H1 (cell line): Measurements from ENCODE around the gene CKAP2L. TPM values are rescaled to one million over a fixed set of nuclear protein-coding genes. Genes with fewer than 3 reads are reported as not detected.

Source experiments
- CTCF ChIA-PET: fragments of 300-600 bp; sonication (Branson Sonifier 250); formaldehyde crosslinking; loops from one replicate; lab custom pipeline; 2021; ENCODE audit not compliant: partially characterized antibody; lab: Charles Lee
- POLR2A ChIA-PET: fragments of 300-600 bp; sonication (Branson Sonifier 250); formaldehyde crosslinking; loops from one replicate; lab custom pipeline; 2021; ENCODE audit warnings: inconsistent platforms; ENCODE audit not compliant: partially characterized antibody; lab: Charles Lee
- DNase-seq, 2 experiments: peaks; one replicate each; pipeline versions ENCODE4 v3.0.0 to v3.0.0-alpha.2; 2010 to 2022; ENCODE audit warnings: low spot score in 2 of 2, low read depth in 1 of 2, mixed read lengths in 1 of 2
- FAIRE-seq: peaks from 2 replicates; lab custom pipeline; 2011; peaks lifted over from hg19 to GRCh38; lab: Jason Lieb, UNC
- H2AFZ ChIP-seq: 2 replicates; pipeline ENCODE4 v1.8.1; 2012; ENCODE audit warnings: low read length, inconsistent platforms
- H2AK5ac ChIP-seq: 2 replicates; pipeline ENCODE4 v1.6.1; 2013; ENCODE audit warnings: low read depth, low read length
- H2BK120ac ChIP-seq: replicated peaks from 2 replicates; pipeline ENCODE3; 2013; ENCODE audit warnings: low read depth, low read length, inconsistent platforms
- H2BK12ac ChIP-seq: 2 replicates; pipeline ENCODE4 v1.6.1; 2013; ENCODE audit warnings: low read depth, low read length
- H2BK15ac ChIP-seq: 2 replicates; pipeline ENCODE4 v1.6.1; 2013; ENCODE audit warnings: low read length
- H2BK20ac ChIP-seq: 2 replicates; pipeline ENCODE4 v1.6.1; 2013; ENCODE audit warnings: low read length
- H2BK5ac ChIP-seq: 2 replicates; pipeline ENCODE4 v1.6.1; 2013; ENCODE audit warnings: low read depth, low read length
- H3K14ac ChIP-seq: 2 replicates; pipeline ENCODE4 v1.6.1; 2013; ENCODE audit warnings: inconsistent platforms; ENCODE audit not compliant: insufficient read length
- H3K18ac ChIP-seq: 2 replicates; pipeline ENCODE4 v1.6.1; 2013; ENCODE audit warnings: low read length; ENCODE audit errors: extremely low read depth
- H3K23ac ChIP-seq: 2 replicates; pipeline ENCODE4 v1.6.1; 2013; ENCODE audit warnings: inconsistent platforms; ENCODE audit not compliant: insufficient read length
- H3K23me2 ChIP-seq: 2 replicates; pipeline ENCODE4 v1.6.1; 2013; ENCODE audit warnings: low read depth, low read length
- H3K27ac ChIP-seq: 2 replicates; pipeline ENCODE4 v1.6.1; 2011; ENCODE audit warnings: low read depth, low read length, inconsistent platforms
- H3K27me3 ChIP-seq, 4 experiments: replicated peaks in 1 of 4; 1 replicate in 1 of 4; 2 replicates in 3 of 4; pipeline versions ENCODE4 v1.6.1 to v1.8.1; 2011 to 2013; ENCODE audit warnings: low read length in 3 of 4, mild to moderate bottlenecking in 3 of 4, inconsistent platforms in 2 of 4, mixed read lengths in 2 of 4, moderate library complexity in 1 of 4; ENCODE audit not compliant: control insufficient read depth in 3 of 4, insufficient read depth in 3 of 4; ENCODE audit errors: extremely low read depth in 1 of 4
- H3K36me3 ChIP-seq, 4 experiments: 2 replicates each; pipeline versions ENCODE4 v1.6.1 to v1.8.1; 2011 to 2013; ENCODE audit warnings: mild to moderate bottlenecking in 4 of 4, low read length in 3 of 4, moderate library complexity in 2 of 4, control low read depth in 1 of 4, inconsistent platforms in 1 of 4; ENCODE audit not compliant: insufficient read depth in 4 of 4, control insufficient read depth in 2 of 4
- H3K4ac ChIP-seq: replicated peaks from 2 replicates; pipeline ENCODE3; 2013; ENCODE audit warnings: low read length, low read depth, mixed read lengths, inconsistent platforms; ENCODE audit not compliant: insufficient read length
- H3K4me1 ChIP-seq, 4 experiments: replicated peaks in 1 of 4; 1 replicate in 1 of 4; 2 replicates in 3 of 4; pipeline versions ENCODE4 v1.6.1 to v1.8.1; 2011 to 2013; ENCODE audit warnings: low read length in 3 of 4, inconsistent platforms in 2 of 4, mixed read lengths in 1 of 4; ENCODE audit not compliant: insufficient read depth in 4 of 4, control insufficient read depth in 3 of 4
- H3K4me2 ChIP-seq, 2 experiments: 2 replicates each; pipeline versions ENCODE4 v1.6.1 to v1.8.1; 2011 to 2013; ENCODE audit warnings: low read depth in 2 of 2, low read length in 2 of 2, control low read depth in 1 of 2, inconsistent platforms in 1 of 2, mild to moderate bottlenecking in 1 of 2; ENCODE audit not compliant: insufficient read depth in 1 of 2
- H3K4me3 ChIP-seq, 4 experiments: fragments of 200-600, 300-600 bp in 1 of 4; sonication (generic), shearing (Covaris generic), sonication (Bioruptor Twin) in 1 of 4; 2 replicates each; pipeline versions ENCODE4 v1.5.1 to v1.8.1; 2011 to 2016; ENCODE audit warnings: low read length in 4 of 4, low read depth in 3 of 4, control low read depth in 2 of 4, inconsistent platforms in 2 of 4, mild to moderate bottlenecking in 2 of 4, mixed read lengths in 1 of 4, moderate library complexity in 1 of 4; ENCODE audit not compliant: insufficient read depth in 2 of 4; ENCODE audit errors: extremely low read depth in 1 of 4
- H3K56ac ChIP-seq: replicated peaks from 2 replicates; pipeline ENCODE3; 2013; ENCODE audit warnings: low read depth, mild to moderate bottlenecking, mixed read lengths, low read length, inconsistent platforms; ENCODE audit not compliant: insufficient read length
- H3K79me1 ChIP-seq: 2 replicates; pipeline ENCODE4 v1.6.1; 2013; ENCODE audit warnings: low read depth, low read length, control low read depth
- H3K79me2 ChIP-seq, 2 experiments: 2 replicates each; pipeline versions ENCODE4 v1.6.1 to v1.8.1; 2012 to 2013; ENCODE audit warnings: low read length in 2 of 2, mild to moderate bottlenecking in 2 of 2, inconsistent platforms in 1 of 2; ENCODE audit not compliant: insufficient read depth in 2 of 2, control insufficient read depth in 1 of 2
- H3K9ac ChIP-seq, 4 experiments: replicated peaks in 1 of 4; 1 replicate in 1 of 4; 2 replicates in 3 of 4; pipeline versions ENCODE4 v1.6.1 to v1.8.1; 2011 to 2013; ENCODE audit warnings: low read depth in 3 of 4, low read length in 3 of 4, control low read depth in 2 of 4, mild to moderate bottlenecking in 2 of 4, moderate library complexity in 2 of 4, inconsistent platforms in 1 of 4; ENCODE audit errors: extremely low read depth in 1 of 4
- H3K9me3 ChIP-seq, 2 experiments: 2 replicates each; pipeline versions ENCODE4 v1.6.1 to v1.8.1; 2012 to 2013; ENCODE audit warnings: mild to moderate bottlenecking in 2 of 2, moderate library complexity in 2 of 2, control low read depth in 1 of 2, inconsistent platforms in 1 of 2, low read depth in 1 of 2, low read length in 1 of 2, mixed read lengths in 1 of 2; ENCODE audit not compliant: insufficient read depth in 2 of 2
- H4K20me1 ChIP-seq, 2 experiments: replicated peaks in 1 of 2; 2 replicates each; pipeline versions ENCODE3 to v1.8.1; 2011 to 2013; ENCODE audit warnings: inconsistent platforms in 2 of 2, low read length in 2 of 2, mild to moderate bottlenecking in 1 of 2; ENCODE audit not compliant: insufficient read depth in 2 of 2, control insufficient read depth in 1 of 2
- H4K5ac ChIP-seq: 2 replicates; pipeline ENCODE4 v1.6.1; 2013; ENCODE audit warnings: low read length, low read depth, mixed read lengths, inconsistent platforms; ENCODE audit not compliant: insufficient read length
- H4K8ac ChIP-seq: 2 replicates; pipeline ENCODE4 v1.8.0; 2013; ENCODE audit warnings: mild to moderate bottlenecking, moderate library complexity, low read length, inconsistent platforms; ENCODE audit not compliant: insufficient read depth; ENCODE audit errors: extremely low read depth
- H4K91ac ChIP-seq: replicated peaks from 2 replicates; pipeline ENCODE3; 2013; ENCODE audit warnings: low read length, mixed read lengths, inconsistent platforms; ENCODE audit not compliant: insufficient read length
- BRCA1 ChIP-seq: IDR thresholded peaks from 2 replicates; pipeline ENCODE4 v1.6.1; 2012; ENCODE audit warnings: low read depth, low read length, improper control_type of control experiment
- CEBPB ChIP-seq: IDR thresholded peaks from 2 replicates; pipeline ENCODE4 v1.6.1; 2012; ENCODE audit warnings: low read depth, low read length
- SIRT6 ChIP-seq: IDR thresholded peaks from one replicate; pipeline ENCODE4 v1.7.1; 2012; ENCODE audit warnings: low read length, inconsistent platforms
- WGBS, 2 experiments: shearing (Covaris generic) in 1 of 2; methylation state at CpG; one replicate each; pipeline versions ENCODE4 v1.1.6 to v1.1.7; 2013 to 2015; ENCODE audit warnings: low lambda C conversion rate in 2 of 2, mixed read lengths in 2 of 2, inconsistent platforms in 1 of 2, low coverage in 1 of 2, missing lambda C conversion rate in 1 of 2; ENCODE audit not compliant: insufficient replicate concordance in 2 of 2, insufficient coverage in 1 of 2, insufficient read length in 1 of 2; ENCODE audit errors: extremely low coverage in 1 of 2, missing lambda C conversion rate in 1 of 2; 5-methylcytosine and 5-hydroxymethylcytosine counted together
- polyA plus RNA-seq, 7 experiments: library from polyadenylated mRNA; depleted of rRNA in 3 of 7; stranded (reverse) in 5 of 7; unstranded in 2 of 7; fragments of >200 nt in 5 of 7; fragments of 200-250 nt in 2 of 7; gene quantifications; 1 replicate in 5 of 7; 2 replicates in 1 of 7; 4 replicates in 1 of 7; pipeline versions ENCODE4 v1.2.1 to v1.2.3, GENCODE V29; 2011 to 2013; ENCODE audit warnings: missing spikeins in 2 of 7, mixed read lengths in 2 of 7
- total RNA-seq: library from RNA; stranded (reverse); fragmentation: NEBNext Ultra II Directional; extraction: Animal tissue kit (Norgen Biotek cat#: 25700); gene quantifications from 2 replicates; pipeline ENCODE4 v1.2.1, GENCODE V29; 2021

The CKAP2L gene
- total and polyA plus RNA-seq, 2 of the 8 experiments (the other 6 are each of a cell fraction or from before 2014, with no cell fraction given) = 2.5 to 20.7 TPM

DNA sequence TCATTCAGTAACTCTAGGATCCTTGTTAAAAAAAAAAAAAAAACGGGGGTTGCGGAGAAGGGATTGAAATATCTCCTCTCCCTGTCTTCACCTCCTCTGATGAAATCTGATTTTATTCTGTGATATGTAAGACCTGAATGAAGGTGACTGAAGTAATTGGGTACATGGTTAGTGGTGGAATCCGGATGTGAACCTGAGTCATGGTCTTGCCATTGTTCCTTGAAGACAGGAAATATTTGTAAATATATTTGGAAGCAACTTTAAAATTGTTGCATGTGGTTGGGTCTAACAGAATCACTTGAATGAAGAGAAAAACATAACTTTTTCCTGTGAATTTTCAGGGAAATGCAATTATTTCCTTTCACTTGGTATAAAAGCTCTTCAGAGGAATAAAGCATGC is 22.9 kb upstream of the CKAP2L start:
- no peak overlapping the region for H3K4me2 ChIP-seq
- ChIA-PET POLR2A (no interaction called here), CTCF (interaction anchor here (0.7 to 1.4 kb wide), 2 partner anchors 60 to 559 kb away, joined by 3 read pairs; no protein-coding TSS in a partner anchor)
- H2BK20ac ChIP-seq = no peak overlapping the region
- H2AFZ ChIP-seq = no peak overlapping the region
- no peaks in the 10 kb centered on the region for H3K23me2 ChIP-seq
- H2BK15ac ChIP-seq = no peak overlapping the region
- H3K79me2 ChIP-seq = no peaks in the 10 kb centered on the region
- H3K79me1 ChIP-seq = no peaks in the 10 kb centered on the region
- WGBS, 2 experiments = 84% methylated on average over 3 of the region's 3 CpGs; no CpG with 5 or more reads in 1 of the 2 experiments
- no peak for TF ChIP-seq CEBPB
- no peak for TF ChIP-seq BRCA1
- no peak for TF ChIP-seq SIRT6
- H2BK120ac ChIP-seq = no peak overlapping the region
- H2AK5ac ChIP-seq = no peak overlapping the region
- H3K56ac ChIP-seq = no peak overlapping the region
- H4K8ac ChIP-seq = no peak overlapping the region
- H3K27me3 ChIP-seq = no peaks in the 10 kb centered on the region
- H3K36me3 ChIP-seq = no peaks in the 10 kb centered on the region
- no peak overlapping the region for H3K23ac ChIP-seq
- H4K91ac ChIP-seq = no peak overlapping the region
- no peak for FAIRE-seq
- H3K4ac ChIP-seq = no peak overlapping the region
- H3K27ac ChIP-seq = no peak overlapping the region
- no peak overlapping the region for H4K5ac ChIP-seq
- no peak overlapping the region for H2BK12ac ChIP-seq
- H3K9ac ChIP-seq = no peak overlapping the region
- DNase-seq = no peak
- no peak overlapping the region for H3K18ac ChIP-seq
- H3K14ac ChIP-seq = no peak overlapping the region
- no peak overlapping the region for H3K4me3 ChIP-seq
- H2BK5ac ChIP-seq = no peak overlapping the region
- peaks cover 0 to 3% of the 10 kb centered on the region in 2 experiments; a peak in 1 of 4 replicates for H3K9me3 ChIP-seq
- no peaks in the 10 kb centered on the region for H4K20me1 ChIP-seq
- peaks cover 1 to 18% (median 7%) of the 10 kb centered on the region in 4 experiments; a peak in 6 of 7 replicates for H3K4me1 ChIP-seq
